ENCODE measurements around the gene UNC13D. TPM values are rescaled to one million over a fixed set of nuclear protein-coding genes. Genes with fewer than 3 reads are reported as not detected.
A peak's percentile ranks its signal among the peaks of the same experiment; 100 is the strongest.

UNC13D gene
- total and polyA plus RNA-seq, 2 of the 4 experiments (the other 2 are of a cell fraction) = under 0.01 to 0.31 TPM

- POLR2A ChIA-PET (ENCODE audit: unreplicated experiment) = interaction anchor here (0.6 kb wide), 2 partner anchors 13 to 896 kb away, joined by 3 read pairs; partner anchors contain the start of gene SRSF2
- in situ Hi-C loops (cut with MboI; ENCODE audit: low sequenced_read_pairs) = no loop called here
These were observed 3.4 kb downstream of the UNC13D start for GRCh38 chr17:75840799-75841164.

More at GRCh38 chr17:75840799-75841164, 3.4 kb downstream of the UNC13D start:
- Histone ChIP-seq H2BK120ac (ENCODE audit: low read depth, low read length) (no peak overlapping the region), H2AFZ (replicated peaks; ENCODE audit: low read length, poor library complexity) (peak overlapping the region; percentile 8), H3K9ac (ENCODE audit: low read depth, low read length) (no peak overlapping the region), H3K79me1 (ENCODE audit: low read depth in 1 of 2, low read length in 2 of 2) (0 out of 4 replicates have a peak, but pooled peaks cover 0 to 2% of the 10 kb centered on the region in 2 experiments), H3K27ac (ENCODE audit: insufficient read depth, low read length) (no peak overlapping the region), H4K91ac (ENCODE audit: insufficient read depth, low read depth, low read length) (no peak overlapping the region), H3K4me1 (ENCODE audit: control insufficient read depth, insufficient read depth, low read length) (peaks cover 6% of the 10 kb centered on the region), H3K4me3 (ENCODE audit: insufficient read depth, low read depth, low read length) (no peak overlapping the region), H3K9me3 (ENCODE audit: control insufficient read depth, insufficient read depth, low read length) (no peaks in the 10 kb centered on the region), H4K5ac (ENCODE audit: low read depth, low read length) (no peak overlapping the region), H3K56ac (ENCODE audit: extremely low read depth, insufficient read depth, low read length) (no peak overlapping the region), H4K20me1 (ENCODE audit: insufficient read depth, low read length) (no peaks in the 10 kb centered on the region), H2BK20ac (ENCODE audit: low read depth, low read length) (no peak overlapping the region), H2BK15ac (ENCODE audit: low read depth, low read length) (no peak overlapping the region), H3K9me1 (ENCODE audit: insufficient read depth, low read length) (0 out of 2 replicates have a peak, but pooled peaks cover 4% of the 10 kb centered on the region), H3K14ac (replicated peaks; ENCODE audit: low read depth, low read length) (no peak overlapping the region), H3K4ac (ENCODE audit: low read depth, low read length) (no peak overlapping the region), H4K8ac (ENCODE audit: low read depth in 2 of 2, low read length in 2 of 2) (no peak overlapping the region), H3K18ac (ENCODE audit: low read depth, low read length) (no peak overlapping the region), H2AK5ac (ENCODE audit: low read depth, low read length) (peak overlapping the region; percentile 24; the same call in 1 of the 2 replicates), H2AK9ac (replicated peaks; ENCODE audit: low read depth, low read length, poor library complexity) (peak overlapping the region; percentile 24), H3K23ac (ENCODE audit: low read depth, low read length) (no peak overlapping the region), H3K36me3 (ENCODE audit: control insufficient read depth, insufficient read depth, low read length) (peaks cover under 1% of the 10 kb centered on the region; the same call in 1 of the 2 replicates), H3K27me3 (ENCODE audit: control insufficient read depth, insufficient read depth, low read length) (no peaks in the 10 kb centered on the region), H2BK5ac (ENCODE audit: low read depth, low read length, poor library complexity, severe bottlenecking) (no peak overlapping the region), H3K4me2 (ENCODE audit: low read depth, low read length) (no peak overlapping the region)
- no TSS peak for BruUV-seq (replicated peaks)
- WGBS, 2 experiments (ENCODE audit: extremely low coverage in 2 of 2, insufficient read length in 1 of 2) = no CpG with 5 or more reads among the region's 7 CpGs
- intact Hi-C loops (cut with micrococcal nuclease) (no loop called here), dilution Hi-C loops (cut with HindIII; ENCODE audit: low sequenced_read_pairs, unreplicated experiment) (no loop called here)
- no peak for ATAC-seq (ENCODE audit: low read depth)
- no peak for TF ChIP-seq RCOR1 (IDR thresholded peaks at IDR 0.05; ENCODE audit: insufficient replicate concordance, low read length)
- TF ChIP-seq MXI1 (IDR thresholded peaks at IDR 0.05; ENCODE audit: borderline replicate concordance, low read depth, low read length) = no peak
- CTCF ChIA-PET = interaction anchor here (0.8 kb wide), 1 partner anchor 57 kb away, joined by 3 read pairs; no protein-coding TSS in a partner anchor
- DNase-seq = no peak

Data from IMR-90 (cell line).